Measurements from ENCODE around the gene RBM34.

- TF ChIP-seq POLR2A (IDR thresholded peaks at IDR 0.05; ENCODE audit: low read length) (no peak), GATA1 (IDR thresholded peaks at IDR 0.05; ENCODE audit: low read depth, low read length) (no peak)
These were observed 73.1 kb downstream of the RBM34 start for GRCh38 chr1:235087906-235088305.
